BLaER1 treated with 17β-estradiol and CSF1 and Interleukin-3, amounts not matched to agents 10 nM and 100 nM (cell line): ENCODE data around the gene C1QL4.

Source experiments
- H3K27ac ChIP-seq, 11 experiments: shearing (Covaris generic); formaldehyde crosslinking; 2 replicates each; pipeline ENCODE4 v1.8.1; 2022
- H3K27me3 ChIP-seq, 11 experiments: shearing (Covaris generic); formaldehyde crosslinking; 2 replicates each; pipeline ENCODE4 v1.8.1; 2022
- H3K36me3 ChIP-seq, 11 experiments: shearing (Covaris generic); formaldehyde crosslinking; 2 replicates each; pipeline ENCODE4 v1.8.1; 2022
- H3K4me1 ChIP-seq, 10 experiments: shearing (Covaris generic); formaldehyde crosslinking; 2 replicates each; pipeline ENCODE4 v1.8.1; 2022
- H3K4me2 ChIP-seq, 11 experiments: shearing (Covaris generic); formaldehyde crosslinking; 2 replicates each; pipeline ENCODE4 v1.8.1; 2022
- H3K4me3 ChIP-seq, 10 experiments: shearing (Covaris generic); formaldehyde crosslinking; 2 replicates each; pipeline ENCODE4 v1.8.1; 2022
- H3K9ac ChIP-seq, 11 experiments: shearing (Covaris generic); formaldehyde crosslinking; 2 replicates each; pipeline ENCODE4 v1.8.1; 2022
- H3K9me3 ChIP-seq, 11 experiments: shearing (Covaris generic); formaldehyde crosslinking; replicated peaks in 1 of 11; 2 replicates each; pipeline ENCODE4 v1.8.1; 2022
- H4K20me1 ChIP-seq, 11 experiments: shearing (Covaris generic); formaldehyde crosslinking; 2 replicates each; pipeline ENCODE4 v1.8.1; 2022
- Cebpa-rat ChIP-seq, 11 experiments: shearing (Covaris generic); IDR thresholded peaks; 2 replicates each; pipeline ENCODE4 v1.8.1; 2022

C1QL4 gene

GRCh38 chr12:49305762-49306510 lies 31.1 kb downstream of the C1QL4 start:
- no peaks in the 10 kb centered on the region for H4K20me1 ChIP-seq
- no peaks in the 10 kb centered on the region for H3K9me3 ChIP-seq
- H3K4me2 ChIP-seq = peak overlapping the region in 2 of 11 experiments; percentile 48 to 56; a peak in 4 of 22 replicates
- H3K4me3 ChIP-seq = no peak overlapping the region
- no peak overlapping the region for H3K27ac ChIP-seq
- no peak for TF ChIP-seq Cebpa-rat (IDR thresholded peaks at IDR 0.05)
- H3K4me1 ChIP-seq = peaks cover 0 to 13% (median 0%) of the 10 kb centered on the region in 10 experiments; a peak in 5 of 20 replicates
- no peaks in the 10 kb centered on the region for H3K36me3 ChIP-seq
- peaks cover 0 to 3% (median 0%) of the 10 kb centered on the region in 11 experiments; a peak in 1 of 22 replicates for H3K27me3 ChIP-seq
- H3K9ac ChIP-seq = no peak overlapping the region

- no peaks in the 10 kb centered on the region for H3K36me3 ChIP-seq
- peaks cover 0 to 13% (median 0%) of the 10 kb centered on the region in 10 experiments; a peak in 5 of 20 replicates for H3K4me1 ChIP-seq
- H4K20me1 ChIP-seq = no peaks in the 10 kb centered on the region
- H3K4me2 ChIP-seq = no peak overlapping the region
- no peak overlapping the region for H3K27ac ChIP-seq
- no peak for TF ChIP-seq Cebpa-rat (IDR thresholded peaks at IDR 0.05)
- H3K9ac ChIP-seq = no peak overlapping the region
- no peak overlapping the region for H3K4me3 ChIP-seq
- H3K27me3 ChIP-seq = peaks cover 0 to 3% (median 0%) of the 10 kb centered on the region in 11 experiments; a peak in 3 of 22 replicates
- H3K9me3 ChIP-seq = no peaks in the 10 kb centered on the region
These were observed 32.8 kb downstream of the C1QL4 start for GRCh38 chr12:49304161-49304560.

- Histone ChIP-seq H3K4me3 (no peak overlapping the region), H3K27ac (no peak overlapping the region), H3K4me2 (no peak overlapping the region), H3K36me3 (no peaks in the 10 kb centered on the region), H3K9ac (no peak overlapping the region), H3K4me1 (peaks cover 5 to 17% (median 10%) of the 10 kb centered on the region in 10 experiments; a peak in 18 of 20 replicates), H4K20me1 (peaks cover 0 to 9% (median 0%) of the 10 kb centered on the region in 11 experiments; a peak in 5 of 22 replicates), H3K9me3 (peaks cover 0 to 3% (median 0%) of the 10 kb centered on the region in 11 experiments; a peak in 5 of 22 replicates), H3K27me3 (peaks cover 21 to 26% (median 23%) of the 10 kb centered on the region in 11 experiments)
- TF ChIP-seq Cebpa-rat (IDR thresholded peaks at IDR 0.05) = no peak
These were observed 35.2 kb downstream of the C1QL4 start for GRCh38 chr12:49301760-49302159.

- H4K20me1 ChIP-seq = peaks cover 0 to 37% (median 21%) of the 10 kb centered on the region in 11 experiments; a peak in 15 of 22 replicates
These were observed 38.8 kb downstream of the C1QL4 start for GRCh38 chr12:49298160-49298559.

GRCh38 chr12:49297695-49298060 lies 39.3 kb downstream of the C1QL4 start:
- Histone ChIP-seq H4K20me1 (peaks cover 0 to 37% (median 21%) of the 10 kb centered on the region in 11 experiments; a peak in 15 of 22 replicates), H3K4me2 (peak overlapping the region; percentile 26 to 88 (median 78); a peak in 19 of 22 replicates), H3K4me1 (peaks cover 17 to 44% (median 30%) of the 10 kb centered on the region in 10 experiments; a peak in 19 of 20 replicates), H3K4me3 (peak overlapping the region in 4 of 10 experiments; percentile 43 to 52 (median 51); a peak in 3 of 20 replicates), H3K9ac (peak overlapping the region in 1 of 11 experiments; percentile 36; a peak in 1 of 22 replicates), H3K27me3 (peaks cover 58 to 66% (median 64%) of the 10 kb centered on the region in 11 experiments), H3K36me3 (no peaks in the 10 kb centered on the region), H3K27ac (no peak overlapping the region), H3K9me3 (peaks cover 0 to 8% (median 0%) of the 10 kb centered on the region in 11 experiments; a peak in 5 of 22 replicates)
- TF ChIP-seq Cebpa-rat (IDR thresholded peaks at IDR 0.05) = no peak

More at GRCh38 chr12:49298160-49298559, 38.8 kb downstream of the C1QL4 start:
- no peak for TF ChIP-seq Cebpa-rat (IDR thresholded peaks at IDR 0.05)
- Histone ChIP-seq H3K36me3 (no peaks in the 10 kb centered on the region), H3K27me3 (peaks cover 57 to 62% (median 59%) of the 10 kb centered on the region in 11 experiments), H3K9me3 (peaks cover 0 to 8% (median 0%) of the 10 kb centered on the region in 11 experiments; a peak in 5 of 22 replicates), H3K4me2 (peak overlapping the region in 7 of 11 experiments; percentile 26 to 88 (median 73); a peak in 9 of 22 replicates), H3K9ac (no peak overlapping the region), H3K4me1 (peaks cover 17 to 41% (median 29%) of the 10 kb centered on the region in 10 experiments; a peak in 19 of 20 replicates), H3K4me3 (no peak overlapping the region), H3K27ac (no peak overlapping the region)

- Histone ChIP-seq H3K36me3 (no peaks in the 10 kb centered on the region), H3K9ac (peak overlapping the region in 1 of 11 experiments; percentile 36; a peak in 1 of 22 replicates), H3K27ac (no peak overlapping the region), H3K4me1 (peaks cover 17 to 44% (median 30%) of the 10 kb centered on the region in 10 experiments; a peak in 19 of 20 replicates), H3K9me3 (peaks cover 0 to 8% (median 0%) of the 10 kb centered on the region in 11 experiments; a peak in 5 of 22 replicates), H3K27me3 (peaks cover 58 to 69% (median 67%) of the 10 kb centered on the region in 11 experiments), H3K4me2 (peak overlapping the region; percentile 58 to 88 (median 78)), H3K4me3 (peak overlapping the region; percentile 36 to 63 (median 44); a peak in 18 of 20 replicates), H4K20me1 (peaks cover 0 to 37% (median 21%) of the 10 kb centered on the region in 11 experiments; a peak in 15 of 22 replicates)
- TF ChIP-seq Cebpa-rat (IDR thresholded peaks at IDR 0.05) = no peak
These were observed 39.9 kb downstream of the C1QL4 start for GRCh38 chr12:49296836-49297694.

- Histone ChIP-seq H3K4me1 (peaks cover 17 to 44% (median 30%) of the 10 kb centered on the region in 10 experiments; a peak in 19 of 20 replicates), H3K9me3 (peaks cover 0 to 8% (median 0%) of the 10 kb centered on the region in 11 experiments; a peak in 5 of 22 replicates), H3K4me2 (peak overlapping the region; percentile 58 to 88 (median 78); a peak in 21 of 22 replicates), H3K9ac (no peak overlapping the region), H3K4me3 (peak overlapping the region in 9 of 10 experiments; percentile 24 to 63 (median 45); a peak in 12 of 20 replicates), H3K27ac (no peak overlapping the region), H3K36me3 (no peaks in the 10 kb centered on the region), H3K27me3 (peaks cover 58 to 72% (median 67%) of the 10 kb centered on the region in 11 experiments), H4K20me1 (peaks cover 0 to 37% (median 21%) of the 10 kb centered on the region in 11 experiments; a peak in 15 of 22 replicates)
- TF ChIP-seq Cebpa-rat (IDR thresholded peaks at IDR 0.05) = no peak
These were observed 40.8 kb downstream of the C1QL4 start for GRCh38 chr12:49296034-49296835.
